ENCODE data around the gene CLN6. TPM values are rescaled to one million over a fixed set of nuclear protein-coding genes. Genes with fewer than 3 reads are reported as not detected.

Gene CLN6
- total and polyA plus RNA-seq, 2 experiments from 2014 or later, result 3.8 to 17.4 TPM

DNA sequence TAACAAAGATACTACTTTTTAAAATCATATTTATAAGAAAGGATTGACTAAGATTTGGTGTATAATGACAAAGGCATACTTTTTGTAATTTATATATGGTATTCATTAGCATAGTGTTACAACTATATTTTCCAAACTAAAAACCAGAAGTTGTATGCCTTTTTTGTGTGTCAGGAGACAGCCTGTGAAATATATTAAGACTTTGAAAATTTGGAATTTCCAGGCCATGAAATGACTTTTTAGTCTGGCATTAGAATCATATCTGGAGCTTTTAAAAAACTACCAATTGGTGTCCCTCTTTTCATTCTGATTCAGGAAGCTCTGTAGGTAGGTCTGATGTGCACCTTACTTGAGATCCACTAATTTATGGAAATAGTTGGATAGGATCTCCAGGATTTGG is 66.3 kb downstream of the CLN6 start:
- no peak overlapping the region for H3K27ac ChIP-seq
- peaks cover 10% of the 10 kb centered on the region for H3K36me3 ChIP-seq (ENCODE audit: low read depth)
- no peak overlapping the region for H3K9ac ChIP-seq
- H4K20me1 ChIP-seq (ENCODE audit: insufficient read depth), result no peaks in the 10 kb centered on the region
- H3K27me3 ChIP-seq (replicated peaks; ENCODE audit: insufficient read depth), result no peaks in the 10 kb centered on the region
- TF ChIP-seq EZH2 (IDR thresholded peaks at IDR 0.05; ENCODE audit: insufficient read depth, poor library complexity, severe bottlenecking) (no peak), EZH2phosphoT487 (IDR thresholded peaks at IDR 0.05; ENCODE audit: insufficient read depth, low read depth) (no peak)
- DNase-seq, result no peak
- H2AFZ ChIP-seq, result no peak overlapping the region
- in situ Hi-C loops (cut with MboI), result loop anchor here (10.0 kb wide), 1 partner anchor 308 kb away; no protein-coding TSS in a partner anchor
- peaks cover 2% of the 10 kb centered on the region for H3K4me1 ChIP-seq (ENCODE audit: insufficient read depth)
- H3K79me2 ChIP-seq (ENCODE audit: insufficient read depth), result no peaks in the 10 kb centered on the region
- H3K9me2 ChIP-seq (ENCODE audit: insufficient read depth), result no peaks in the 10 kb centered on the region
- H3K9me3 ChIP-seq (ENCODE audit: low read depth), result no peaks in the 10 kb centered on the region
- no peak overlapping the region for H3K4me3 ChIP-seq
- no peak overlapping the region for H3K4me2 ChIP-seq (ENCODE audit: unreplicated experiment)
- H3F3A ChIP-seq (ENCODE audit: insufficient read depth), result no peaks in the 10 kb centered on the region

DNA sequence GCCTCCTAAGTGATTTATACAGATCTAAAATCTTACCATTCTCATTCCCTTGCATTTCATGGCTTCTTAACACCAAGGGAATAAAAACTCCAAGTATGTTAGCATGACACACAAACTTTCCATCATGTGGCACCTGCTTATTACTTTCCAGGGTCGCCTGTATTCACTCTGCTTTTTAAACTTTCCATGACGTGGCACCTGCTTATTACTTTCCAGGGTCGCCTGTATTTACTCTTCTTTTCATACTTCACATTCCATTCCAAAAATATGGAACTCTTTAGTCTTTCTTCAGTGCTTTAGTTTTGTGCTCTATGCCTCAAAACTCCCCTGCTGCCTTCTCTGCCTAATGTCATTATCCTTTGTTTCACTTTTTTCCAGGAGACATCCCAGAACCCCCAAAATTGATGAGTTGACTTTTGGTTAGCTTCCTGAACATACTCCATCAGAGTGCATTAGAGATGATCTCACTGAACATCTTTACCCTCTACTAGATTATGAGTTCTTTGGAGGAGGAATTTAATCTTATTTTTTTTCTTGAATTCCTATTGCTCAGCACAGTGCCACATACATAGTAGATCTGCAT is 71.4 kb downstream of the CLN6 start:
- no peaks in the 10 kb centered on the region for H3K9me2 ChIP-seq (ENCODE audit: insufficient read depth)
- H3K27ac ChIP-seq, result no peak overlapping the region
- H3K4me3 ChIP-seq, result no peak overlapping the region
- H2AFZ ChIP-seq, result no peak overlapping the region
- H3K4me2 ChIP-seq (ENCODE audit: unreplicated experiment), result no peak overlapping the region
- H3K4me1 ChIP-seq (ENCODE audit: insufficient read depth), result peaks cover 4% of the 10 kb centered on the region
- no peak overlapping the region for H3K9ac ChIP-seq
- peaks cover 5% of the 10 kb centered on the region; the same call in 1 of the 2 replicates for H3K36me3 ChIP-seq (ENCODE audit: low read depth)
- no peaks in the 10 kb centered on the region for H3K79me2 ChIP-seq (ENCODE audit: insufficient read depth)
- TF ChIP-seq EZH2 (IDR thresholded peaks at IDR 0.05; ENCODE audit: insufficient read depth, poor library complexity, severe bottlenecking) (no peak), EZH2phosphoT487 (IDR thresholded peaks at IDR 0.05; ENCODE audit: insufficient read depth, low read depth) (no peak)
- in situ Hi-C loops (cut with MboI), result no loop called here
- no peaks in the 10 kb centered on the region for H4K20me1 ChIP-seq (ENCODE audit: insufficient read depth)
- 0 out of 2 replicates have a peak, but pooled peaks cover 9% of the 10 kb centered on the region for H3F3A ChIP-seq (ENCODE audit: insufficient read depth)
- 43 to 45% methylated on average over 3 of the region's 3 CpGs for WGBS, 2 experiments (ENCODE audit: low coverage in 1 of 2, low lambda C conversion rate in 2 of 2, missing lambda C conversion rate in 2 of 2)
- H3K9me3 ChIP-seq (ENCODE audit: low read depth), result no peaks in the 10 kb centered on the region
- no peaks in the 10 kb centered on the region for H3K27me3 ChIP-seq (replicated peaks; ENCODE audit: insufficient read depth)
- peak; percentile 16 for DNase-seq

DNA sequence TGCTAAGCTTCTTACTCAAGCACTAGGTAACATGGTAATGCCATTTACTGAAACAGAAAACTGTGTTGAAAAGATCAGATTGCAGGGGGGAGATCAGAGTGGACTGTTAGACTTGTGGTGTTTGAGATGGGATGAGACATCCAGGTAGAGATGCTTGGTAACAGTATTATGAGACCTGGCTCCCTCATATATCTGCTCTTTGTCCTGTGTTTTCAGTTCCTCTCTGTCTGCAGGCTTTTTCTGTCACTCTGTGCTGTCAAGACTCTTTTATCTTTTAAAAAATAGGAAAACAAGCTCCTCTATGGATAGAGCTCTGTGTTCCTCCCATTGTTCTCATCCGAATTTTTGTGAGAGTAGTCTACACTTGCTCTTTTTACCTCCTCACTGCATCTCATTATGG is 72.5 kb downstream of the CLN6 start:
- H3K36me3 ChIP-seq (ENCODE audit: low read depth), result peaks cover 5% of the 10 kb centered on the region; the same call in 1 of the 2 replicates
- H3K9me3 ChIP-seq (ENCODE audit: low read depth), result no peaks in the 10 kb centered on the region
- in situ Hi-C loops (cut with MboI), result no loop called here
- no peaks in the 10 kb centered on the region for H3K27me3 ChIP-seq (replicated peaks; ENCODE audit: insufficient read depth)
- no peaks in the 10 kb centered on the region for H4K20me1 ChIP-seq (ENCODE audit: insufficient read depth)
- no peak overlapping the region for H3K27ac ChIP-seq
- no peaks in the 10 kb centered on the region for H3K9me2 ChIP-seq (ENCODE audit: insufficient read depth)
- no peak overlapping the region for H3K9ac ChIP-seq
- no peak for TF ChIP-seq EZH2 (IDR thresholded peaks at IDR 0.05; ENCODE audit: insufficient read depth, poor library complexity, severe bottlenecking)
- TF ChIP-seq EZH2phosphoT487 (IDR thresholded peaks at IDR 0.05; ENCODE audit: insufficient read depth, low read depth), result no peak
- no peak overlapping the region for H3K4me3 ChIP-seq
- peaks cover 4% of the 10 kb centered on the region for H3K4me1 ChIP-seq (ENCODE audit: insufficient read depth)
- H3F3A ChIP-seq (ENCODE audit: insufficient read depth), result 0 out of 2 replicates have a peak, but pooled peaks cover 9% of the 10 kb centered on the region
- H2AFZ ChIP-seq, result no peak overlapping the region
- H3K79me2 ChIP-seq (ENCODE audit: insufficient read depth), result no peaks in the 10 kb centered on the region; the same call in 1 of the 2 replicates
- WGBS, 2 experiments (ENCODE audit: low coverage in 1 of 2, low lambda C conversion rate in 2 of 2, missing lambda C conversion rate in 2 of 2), result 0 to 13% methylated on average over 1 of the region's 1 CpG
- H3K4me2 ChIP-seq (ENCODE audit: unreplicated experiment), result no peak overlapping the region
- no peak for DNase-seq

Other genes with a start within 250 kb of the CLN6 start
- 10.9 and 14.8 TPM in 2 replicates for gene PIAS1, start 175.4 kb downstream of the CLN6 start, total RNA-seq (2014; rRNA removed; shearing (Covaris generic))
- gene PIAS1, start 175.4 kb downstream of the CLN6 start, polyA plus RNA-seq (2016; fragmentation: Nextera tagmentation; extraction: Ambion mirVana), result 32.3 and 34.4 TPM in 2 replicates
- 0.51 and 2.4 TPM in 2 replicates for gene CALML4, start 24.4 kb downstream of the CLN6 start, total RNA-seq (2014; rRNA removed; shearing (Covaris generic))
- 0.54 and 1.1 TPM in 2 replicates for gene CALML4, start 24.4 kb downstream of the CLN6 start, polyA plus RNA-seq (2016; fragmentation: Nextera tagmentation; extraction: Ambion mirVana)
- gene FEM1B, start 48.0 kb upstream of the CLN6 start, total RNA-seq (2014; rRNA removed; shearing (Covaris generic)), result 33.9 and 36.2 TPM in 2 replicates
- 15.7 and 16.0 TPM in 2 replicates for gene FEM1B, start 48.0 kb upstream of the CLN6 start, polyA plus RNA-seq (2016; fragmentation: Nextera tagmentation; extraction: Ambion mirVana)
- 352 and 408 TPM in 2 replicates for gene ITGA11, start 202.4 kb upstream of the CLN6 start, total RNA-seq (2014; rRNA removed; shearing (Covaris generic))
- gene ITGA11, start 202.4 kb upstream of the CLN6 start, polyA plus RNA-seq (2016; fragmentation: Nextera tagmentation; extraction: Ambion mirVana), result 312 TPM in 2 replicates

Data from GM23248 (cell line).